SKM-1 treated with dmso at 0.1 percent for 144 hours (cell line): ENCODE results near the gene ERBIN.
"Not testable (repeated sequence)": the region's sequence is repeated elsewhere in the genome, so short reads cannot be mapped to it uniquely, and the experiment has no call there.

ENCODE experiments used
- DNase-seq: peaks from one replicate; lab custom pipeline; 2025; ENCODE audit not compliant: unreplicated experiment; lab: John Stamatoyannopoulos, UW

The ERBIN gene

GRCh38 chr5:66002415-66002814 lies 76.0 kb downstream of the ERBIN start:
- DNase-seq, result no peak

- DNase-seq, result no peak
These were observed 77.8 kb downstream of the ERBIN start for GRCh38 chr5:66004216-66004615.

GRCh38 chr5:66009277-66009676 lies 82.9 kb downstream of the ERBIN start:
- DNase-seq, result no peak

- no peak for DNase-seq
These were observed 84.1 kb downstream of the ERBIN start for GRCh38 chr5:66010476-66010875.

GRCh38 chr5:66012271-66012670 lies 85.9 kb downstream of the ERBIN start:
- no peak for DNase-seq

- no peak for DNase-seq
These were observed 87.0 kb downstream of the ERBIN start for GRCh38 chr5:66013397-66013796.

- DNase-seq, result no peak
These were observed 87.5 kb downstream of the ERBIN start for GRCh38 chr5:66013906-66014305.

- DNase-seq, result no peak
These were observed 89.0 kb downstream of the ERBIN start for GRCh38 chr5:66015196-66015960.

GRCh38 chr5:66021585-66021984 lies 95.2 kb downstream of the ERBIN start:
- DNase-seq, result no peak

GRCh38 chr5:66039296-66039695 lies 112.9 kb downstream of the ERBIN start:
- DNase-seq, result no peak

GRCh38 chr5:66039701-66040100 lies 113.3 kb downstream of the ERBIN start:
- no peak for DNase-seq

GRCh38 chr5:66041627-66042026 lies 115.3 kb downstream of the ERBIN start:
- DNase-seq, result no peak

GRCh38 chr5:66057239-66057638 lies 130.9 kb downstream of the ERBIN start:
- DNase-seq, result no peak

GRCh38 chr5:66061320-66061719 lies 134.9 kb downstream of the ERBIN start:
- not testable (repeated sequence) for DNase-seq

GRCh38 chr5:66063061-66063460 lies 136.7 kb downstream of the ERBIN start:
- not testable (repeated sequence) for DNase-seq

GRCh38 chr5:66066826-66067225 lies 140.5 kb downstream of the ERBIN start:
- DNase-seq, result no peak

- DNase-seq, result no peak
These were observed 145.7 kb downstream of the ERBIN start for GRCh38 chr5:66072031-66072430.

GRCh38 chr5:66074901-66075300 lies 148.5 kb downstream of the ERBIN start:
- DNase-seq, result no peak

GRCh38 chr5:66080664-66081063 lies 154.3 kb downstream of the ERBIN start:
- DNase-seq, result no peak

- no peak for DNase-seq
These were observed 163.0 kb downstream of the ERBIN start for GRCh38 chr5:66089384-66089783.

GRCh38 chr5:66100851-66101250 lies 174.5 kb downstream of the ERBIN start:
- no peak for DNase-seq

- DNase-seq, result no peak
These were observed 186.8 kb downstream of the ERBIN start for GRCh38 chr5:66113160-66113559.

- DNase-seq, result no peak
These were observed 191.9 kb downstream of the ERBIN start for GRCh38 chr5:66118304-66118703.
